PC-9 (cell line): ENCODE measurements around the gene SETD7.

Source experiments
- CTCF ChIP-seq: fragments of 200-600 bp; sonication (generic); conservative IDR thresholded peaks from 2 replicates; pipeline ENCODE4 v1.6.1; 2017; ENCODE audit warnings: mixed run types, antibody characterized with exemption, mild to moderate bottlenecking, moderate library complexity
- EZH2 ChIP-seq: fragments of 200-600 bp; sonication (generic); IDR thresholded peaks from 2 replicates; pipeline ENCODE4 v1.8.0; 2017; ENCODE audit warnings: antibody characterized with exemption, low read depth

GRCh38 chr4:139469869-139470268, 86.2 kb downstream of the SETD7 start:
- TF ChIP-seq CTCF, result no peak
- no peak for TF ChIP-seq EZH2
